Measurements from ENCODE around the gene C22orf23. TPM values are rescaled to one million over a fixed set of nuclear protein-coding genes. Genes with fewer than 3 reads are reported as not detected.

C22orf23 gene
- polyA plus RNA-seq, 1 of the 3 experiments (the other 2 are of a cell fraction): 0.33 TPM

GRCh38 chr22:37991731-37992442 lies 38.5 kb upstream of the C22orf23 start:
- H3K36me3 ChIP-seq (replicated peaks in 1 of 2; ENCODE audit: control insufficient read depth in 1 of 2, insufficient read depth in 2 of 2, low read length in 1 of 2): no peaks in the 10 kb centered on the region
- no peak for DNase-seq
- no peaks in the 10 kb centered on the region for H3K9me3 ChIP-seq
- WGBS (ENCODE audit: low lambda C conversion rate): 88% methylated on average over 5 of the region's 6 CpGs
- H3F3A ChIP-seq (replicated peaks; ENCODE audit: insufficient read depth): no peaks in the 10 kb centered on the region
- no peaks in the 10 kb centered on the region for H3K27me3 ChIP-seq (ENCODE audit: insufficient read depth)
- CTCF ChIA-PET: no interaction called here
- no peaks in the 10 kb centered on the region for H4K20me1 ChIP-seq (ENCODE audit: insufficient read depth)
- H3K27ac ChIP-seq (ENCODE audit: low read depth in 2 of 2, low read length in 1 of 2): no peak overlapping the region
- no peak overlapping the region for H3K9ac ChIP-seq
- no peaks in the 10 kb centered on the region for H3K79me2 ChIP-seq (ENCODE audit: insufficient read depth)
- no peaks in the 10 kb centered on the region for H3K9me2 ChIP-seq
- H3K4me1 ChIP-seq (ENCODE audit: control insufficient read depth in 1 of 2, insufficient read depth in 2 of 2, low read depth in 1 of 2, low read length in 1 of 2): no peaks in the 10 kb centered on the region; a peak in 1 of 4 replicates
- TF ChIP-seq FOSL2 (IDR thresholded peaks at IDR 0.05; ENCODE audit: borderline replicate concordance, low read depth): no peak
- no peak overlapping the region for H3K4me3 ChIP-seq (ENCODE audit: low read depth in 2 of 2, low read length in 1 of 2)
- H2AFZ ChIP-seq (ENCODE audit: low read depth): no peak overlapping the region
- POLR2A ChIA-PET: no interaction called here
- no peak overlapping the region for H3K4me2 ChIP-seq

GRCh38 chr22:37990862-37991261 lies 37.5 kb upstream of the C22orf23 start:
- POLR2A ChIA-PET: no interaction called here
- Histone ChIP-seq H3K9me3 (no peaks in the 10 kb centered on the region), H3K27ac (ENCODE audit: low read depth in 2 of 2, low read length in 1 of 2) (no peak overlapping the region), H4K20me1 (ENCODE audit: insufficient read depth) (no peaks in the 10 kb centered on the region), H3K4me1 (ENCODE audit: control insufficient read depth in 1 of 2, insufficient read depth in 2 of 2, low read depth in 1 of 2, low read length in 1 of 2) (no peaks in the 10 kb centered on the region; a peak in 1 of 4 replicates), H3K9ac (no peak overlapping the region), H3K4me3 (ENCODE audit: low read depth in 2 of 2, low read length in 1 of 2) (no peak overlapping the region), H2AFZ (ENCODE audit: low read depth) (no peak overlapping the region), H3K4me2 (no peak overlapping the region), H3K27me3 (ENCODE audit: insufficient read depth) (no peaks in the 10 kb centered on the region), H3K36me3 (replicated peaks in 1 of 2; ENCODE audit: control insufficient read depth in 1 of 2, insufficient read depth in 2 of 2, low read length in 1 of 2) (no peaks in the 10 kb centered on the region), H3K79me2 (ENCODE audit: insufficient read depth) (no peaks in the 10 kb centered on the region), H3K9me2 (no peaks in the 10 kb centered on the region), H3F3A (replicated peaks; ENCODE audit: insufficient read depth) (no peaks in the 10 kb centered on the region)
- CTCF ChIA-PET: interaction anchor here (1.0 kb wide), 1 partner anchor 10 kb away, joined by 3 read pairs; no protein-coding TSS in a partner anchor
- DNase-seq: no peak
- WGBS (ENCODE audit: low lambda C conversion rate): 86% methylated on average over 6 of the region's 7 CpGs
- TF ChIP-seq NFIC (IDR thresholded peaks at IDR 0.05; ENCODE audit: borderline replicate concordance) (no peak), RCOR1 (IDR thresholded peaks at IDR 0.05; ENCODE audit: low read length) (no peak), CTCF (IDR thresholded peaks at IDR 0.05) (no peak), RAD21 (IDR thresholded peaks at IDR 0.05; ENCODE audit: low read length) (no peak), YY1 (IDR thresholded peaks at IDR 0.05; ENCODE audit: low read depth) (no peak), TEAD4 (IDR thresholded peaks at IDR 0.05; ENCODE audit: borderline replicate concordance, insufficient read depth) (no peak), POLR2AphosphoS5 (IDR thresholded peaks at IDR 0.05; ENCODE audit: low read depth, low read length) (no peak), RXRA (IDR thresholded peaks at IDR 0.05; ENCODE audit: borderline replicate concordance, low read depth) (no peak), RFX5 (IDR thresholded peaks at IDR 0.05; ENCODE audit: low read length) (no peak), GABPA (IDR thresholded peaks at IDR 0.05; ENCODE audit: low read depth) (no peak)
